Stimulated activated CD4-positive, alpha-beta T cell treated with anti-CD3 and anti-CD28 coated beads, Interleukin-1b, Interleukin-23, amount 100 ng/mL, for 1 hour (primary cell): ENCODE results near the gene SMYD1.

ENCODE experiments used
- DNase-seq, 2 donors: peaks; one replicate each; pipeline ENCODE4 v3.0.0-alpha.2; 2020; ENCODE audit warnings: low read depth in 2 of 2

Gene SMYD1

DNA sequence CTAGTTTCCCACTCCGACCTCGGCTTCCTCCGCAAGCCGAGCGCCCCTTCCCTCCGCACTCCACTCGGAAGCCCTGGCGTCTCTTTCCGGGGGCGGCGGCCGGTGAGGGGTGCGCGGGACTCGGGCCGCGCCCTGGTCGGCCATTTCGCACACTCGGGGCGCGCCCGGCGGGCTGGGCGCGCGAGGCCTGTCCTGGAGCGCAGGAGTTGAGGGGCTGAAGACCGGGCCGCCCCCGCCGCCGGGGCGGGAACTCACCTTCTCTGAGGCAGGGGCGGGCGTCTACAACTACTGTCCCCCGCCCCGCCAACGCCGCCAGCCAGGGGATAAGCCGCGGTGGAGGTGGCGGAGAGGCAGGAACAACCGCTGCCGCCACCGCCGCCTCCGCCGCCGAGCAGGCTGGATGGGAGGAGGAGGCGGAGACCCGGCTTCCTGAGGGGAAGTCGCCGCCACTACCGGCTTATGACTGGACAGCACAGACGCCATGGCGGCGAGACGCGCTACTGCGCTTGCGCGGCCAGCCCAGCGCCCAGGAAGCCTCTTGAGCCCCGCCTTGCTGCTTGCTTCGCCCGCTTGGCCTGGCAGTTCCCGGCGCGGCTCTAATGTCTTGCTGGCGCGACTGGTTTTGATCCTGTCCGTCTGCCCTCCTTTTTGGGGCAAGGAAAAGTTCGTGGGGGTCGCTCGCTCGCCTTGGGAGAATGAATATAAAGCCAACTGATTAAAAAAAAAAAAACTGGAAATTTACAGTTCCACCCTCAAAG, 12.1 kb upstream of the SMYD1 start, which contains the start of gene KRCC1:
Gene KRCC1 (minus strand): TSS at position 413 of the 758 bp plus-strand sequence. CDS start 27,220 bp downstream, outside the sequence.
- DNase-seq, result peak; percentile 76 to 90

DNA sequence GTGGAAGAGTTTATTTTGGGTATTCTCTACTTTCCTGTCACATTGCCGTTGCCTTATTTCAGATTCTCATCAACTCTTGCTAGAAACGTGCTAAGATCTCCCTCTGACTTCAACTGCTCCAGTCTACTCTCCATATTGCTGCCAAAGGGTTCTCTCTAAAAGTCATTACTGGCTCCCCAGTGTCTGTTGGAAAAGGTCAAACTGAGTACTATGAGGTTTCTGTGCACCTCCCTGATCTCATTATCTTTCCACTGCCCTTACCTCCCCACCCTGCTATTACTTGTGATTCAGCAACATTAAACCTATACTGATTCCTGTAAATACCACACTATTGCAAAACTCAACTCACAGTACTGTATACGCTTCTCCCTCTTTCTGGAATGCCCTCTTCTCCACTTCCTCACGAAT, 10.2 kb upstream of the SMYD1 start:
- DNase-seq, result no peak

DNA sequence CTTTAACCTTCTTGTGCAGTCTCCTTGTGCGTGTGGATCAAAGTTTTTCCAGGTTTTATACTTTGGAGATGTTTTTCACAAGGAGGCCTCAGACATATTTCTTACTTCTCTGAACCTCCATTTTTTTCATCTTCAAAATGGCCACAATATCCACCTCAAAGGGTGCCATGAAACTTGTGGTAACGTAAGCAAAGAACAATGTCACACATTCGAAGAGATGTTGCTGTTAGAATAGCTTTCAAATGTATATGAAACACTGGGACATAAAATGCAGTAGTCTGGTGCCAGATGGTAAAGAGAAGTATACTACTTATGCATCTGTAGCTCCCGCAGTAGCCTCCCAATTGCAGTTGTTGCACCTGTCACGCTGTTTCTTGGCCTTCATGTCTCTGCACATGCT, 9.4 kb upstream of the SMYD1 start:
- DNase-seq, result no peak

DNA sequence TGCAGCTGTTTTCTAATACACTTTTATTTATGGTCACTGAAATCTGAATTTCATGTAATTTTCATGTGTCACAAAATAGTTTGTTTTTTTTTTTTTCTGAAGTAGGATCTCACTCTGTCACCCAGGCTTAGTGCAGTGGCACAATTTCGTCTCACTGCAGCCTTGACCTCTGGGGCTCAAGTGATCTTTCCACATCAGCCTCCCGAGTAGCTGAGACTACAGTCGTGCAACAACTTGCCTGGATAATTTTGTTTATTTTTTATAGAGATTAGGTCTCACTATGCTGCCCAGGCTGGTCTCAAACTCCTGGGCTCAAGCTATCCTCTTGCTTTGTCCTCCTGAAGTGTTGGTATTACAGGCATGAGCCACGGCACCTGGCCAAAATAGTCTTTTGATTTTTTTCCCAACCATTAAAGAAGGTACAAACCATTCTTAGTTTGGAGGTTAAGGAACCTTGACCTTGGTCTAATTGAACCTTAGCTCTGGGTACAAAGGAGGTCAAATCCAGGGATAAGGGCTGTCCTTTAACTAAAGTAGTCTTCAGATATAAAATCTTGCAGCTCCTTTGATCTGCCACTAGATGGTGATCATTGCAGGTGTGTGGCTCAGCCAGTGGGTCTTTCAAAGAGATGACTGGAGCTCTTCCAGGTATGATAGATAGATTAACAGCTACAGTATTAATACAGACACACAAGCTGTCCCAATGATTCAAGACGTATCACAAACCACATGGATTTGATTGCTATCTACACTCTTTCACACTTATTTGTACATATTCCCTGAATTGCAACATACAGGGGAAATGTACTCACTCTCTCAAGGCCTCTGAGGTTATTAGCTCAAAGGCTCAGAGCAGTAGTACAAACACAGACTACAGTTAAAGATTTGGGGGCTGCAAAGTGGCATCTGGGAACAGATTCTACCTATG, 7.4 kb upstream of the SMYD1 start:
- DNase-seq, result no peak

DNA sequence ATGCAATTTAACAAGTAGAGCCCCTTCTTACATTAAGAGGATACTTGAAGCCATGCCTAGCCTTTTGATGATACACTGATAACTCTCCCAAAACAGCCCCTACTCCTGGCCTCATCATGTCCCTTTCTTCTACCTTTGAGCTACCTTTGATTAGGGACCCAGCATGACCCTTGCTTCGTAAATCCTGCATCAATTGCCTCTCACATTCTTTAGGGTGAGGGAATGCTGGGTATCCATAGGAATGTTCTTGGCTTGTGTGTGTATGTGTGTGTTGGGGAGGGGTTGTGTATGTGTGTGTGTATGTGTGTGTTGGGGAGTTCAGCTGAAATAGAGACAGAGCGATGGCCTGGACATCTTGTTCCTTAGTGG, 6.7 kb upstream of the SMYD1 start:
- no peak for DNase-seq

DNA sequence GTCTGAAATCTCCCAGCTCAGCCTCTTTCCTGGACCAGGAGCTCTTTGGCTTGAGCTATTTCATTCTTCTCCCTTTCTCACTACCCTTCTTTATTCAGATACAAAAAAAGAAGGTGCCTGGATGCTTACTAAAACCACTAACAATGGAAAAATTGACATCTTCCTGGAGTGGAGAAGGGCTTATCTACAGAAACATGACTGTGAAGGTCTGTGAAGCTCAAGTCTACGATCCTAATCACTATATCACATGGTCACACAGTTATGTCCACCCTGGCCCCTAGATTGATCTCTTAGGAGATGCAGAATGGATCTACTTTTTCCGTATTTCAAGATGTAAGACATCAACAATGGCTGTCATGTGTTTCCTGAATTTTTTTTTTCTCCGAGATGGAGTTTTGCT, 6.3 kb upstream of the SMYD1 start:
- DNase-seq, result no peak

DNA sequence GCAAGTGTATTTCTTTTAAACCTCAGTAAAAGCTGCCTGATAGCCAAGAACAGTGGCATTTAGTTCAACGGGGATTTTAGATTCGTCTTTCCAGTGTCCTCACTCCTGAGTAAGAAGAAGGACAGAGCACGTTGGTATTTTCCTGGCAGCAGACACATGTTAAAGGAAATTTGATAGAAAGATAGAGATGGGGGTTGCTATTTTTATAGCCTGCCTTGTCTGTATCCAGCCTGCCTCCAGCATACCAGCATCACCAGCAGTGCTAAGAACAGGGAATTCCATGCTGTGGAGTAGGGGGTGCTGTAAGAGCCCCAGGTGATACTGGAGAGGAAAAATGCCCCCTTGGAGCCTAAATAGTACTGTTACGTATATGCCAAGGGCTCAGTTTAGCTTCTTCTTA, 1.1 kb upstream of the SMYD1 start:
- DNase-seq, result no peak

DNA sequence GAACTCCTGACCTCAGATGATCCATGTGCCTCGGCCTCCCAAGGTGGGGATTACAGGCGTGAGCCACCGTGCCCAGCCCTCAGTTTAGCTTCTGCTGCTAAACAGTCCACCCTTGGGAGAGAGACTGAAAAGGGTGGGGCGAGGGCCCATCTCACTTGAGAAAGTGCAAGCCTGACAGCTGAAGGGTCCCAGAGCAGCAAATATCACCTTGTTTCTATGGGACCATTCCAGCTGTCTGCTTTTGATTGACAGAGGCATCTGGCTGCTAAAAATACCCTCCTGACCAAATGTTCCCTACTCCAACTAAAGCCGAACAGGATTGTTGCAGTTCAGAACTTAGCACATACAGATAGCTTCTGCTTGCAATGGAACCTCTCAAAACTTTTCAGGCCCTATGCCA, 436 bp upstream of the SMYD1 start:
- DNase-seq, result no peak

DNA sequence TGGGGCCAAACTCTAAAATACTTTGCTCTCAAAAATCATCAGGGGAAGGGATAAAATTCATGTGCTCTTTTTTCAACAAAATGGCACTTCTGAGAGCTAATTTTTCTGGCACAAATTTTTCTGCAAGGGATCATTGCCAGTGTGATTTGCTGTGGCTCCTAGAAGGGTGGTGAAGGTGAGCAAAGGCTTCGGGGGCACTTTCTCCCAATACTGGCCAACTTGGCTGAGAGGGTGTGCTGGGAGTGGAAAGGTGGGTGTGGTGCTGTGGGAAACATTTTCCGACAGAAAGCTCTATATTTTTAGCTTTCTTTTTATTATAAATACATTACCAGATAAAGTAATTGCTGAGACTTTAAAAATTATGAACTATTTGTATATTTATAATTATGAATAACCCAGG, 419 bp downstream of the SMYD1 start:
- DNase-seq, result no peak

DNA sequence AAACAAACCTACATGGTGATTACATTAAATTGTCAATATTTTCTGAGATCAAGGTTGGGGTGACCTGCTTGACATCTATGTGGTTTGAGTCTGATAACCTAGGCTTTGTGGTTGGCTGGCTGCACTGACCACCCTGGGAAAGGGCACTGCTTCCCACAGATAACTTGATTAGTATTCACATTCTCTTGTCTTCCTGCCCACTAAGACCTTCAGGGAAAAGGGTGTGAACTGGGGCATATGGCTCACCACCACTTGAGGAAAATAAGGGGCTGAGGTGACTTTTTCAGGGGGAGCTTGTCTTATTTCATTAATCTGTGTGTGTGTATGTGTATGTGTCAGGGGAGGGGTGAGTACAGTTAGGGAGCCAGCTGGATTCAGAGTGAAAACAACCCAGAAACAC, 1.5 kb downstream of the SMYD1 start:
- no peak for DNase-seq

DNA sequence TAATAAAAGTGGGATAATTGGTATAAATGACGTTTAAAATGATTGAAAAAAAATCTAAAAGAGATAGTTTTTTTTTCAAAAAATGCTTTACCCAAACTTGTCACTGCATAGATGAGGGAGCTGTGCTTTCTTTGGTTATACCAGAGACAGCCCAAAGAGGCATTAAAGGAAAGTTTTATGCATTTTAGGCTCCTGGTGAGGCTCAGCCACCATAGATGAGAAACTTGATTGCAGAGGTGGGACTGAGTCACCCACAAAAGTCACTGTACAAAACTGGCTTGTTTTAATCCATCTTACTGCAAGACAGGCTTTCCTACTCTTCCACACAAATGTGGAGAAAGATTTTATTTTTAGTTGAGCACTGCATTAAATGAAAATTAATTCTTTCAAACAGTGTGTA, 2.4 kb downstream of the SMYD1 start:
- DNase-seq, result no peak

DNA sequence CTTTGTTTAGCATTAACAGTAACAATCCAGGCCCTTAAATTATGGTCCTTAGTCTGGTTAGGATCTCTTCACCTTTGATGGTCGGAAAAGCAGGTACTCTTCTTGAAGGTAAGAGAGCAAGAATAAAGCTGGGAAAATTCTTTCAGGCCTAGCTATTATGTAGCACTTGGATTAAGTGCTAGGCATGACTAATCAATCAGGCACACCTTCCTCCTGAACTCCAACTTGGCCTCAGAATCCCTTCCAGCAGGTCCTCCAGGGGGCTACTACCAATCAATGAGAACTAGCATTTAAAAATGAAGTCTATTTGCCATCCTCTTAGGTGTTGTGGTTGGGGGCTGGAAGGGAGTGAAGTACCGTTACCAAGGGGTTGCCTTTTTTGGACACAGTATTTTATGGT, 3.7 kb downstream of the SMYD1 start:
- DNase-seq, result no peak

DNA sequence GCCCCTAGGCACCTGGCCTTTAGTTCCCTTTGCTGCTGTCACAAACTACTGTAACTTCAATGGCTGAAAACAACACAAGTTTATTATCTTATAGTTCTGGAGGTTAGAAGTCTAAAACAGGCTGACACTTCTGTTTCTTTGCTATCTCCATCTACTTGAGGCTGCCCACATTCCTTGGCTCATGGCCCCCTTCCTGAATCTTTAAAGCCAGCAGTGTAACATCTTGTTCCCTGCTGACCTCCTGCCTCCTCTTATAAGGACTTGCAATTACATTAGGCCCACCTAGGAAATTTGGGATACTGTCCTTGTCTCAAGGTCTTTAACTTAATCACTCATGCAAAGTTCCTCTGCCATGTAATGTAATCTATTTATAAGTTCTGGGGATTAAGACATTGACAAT, 6.5 kb downstream of the SMYD1 start:
- no peak for DNase-seq

DNA sequence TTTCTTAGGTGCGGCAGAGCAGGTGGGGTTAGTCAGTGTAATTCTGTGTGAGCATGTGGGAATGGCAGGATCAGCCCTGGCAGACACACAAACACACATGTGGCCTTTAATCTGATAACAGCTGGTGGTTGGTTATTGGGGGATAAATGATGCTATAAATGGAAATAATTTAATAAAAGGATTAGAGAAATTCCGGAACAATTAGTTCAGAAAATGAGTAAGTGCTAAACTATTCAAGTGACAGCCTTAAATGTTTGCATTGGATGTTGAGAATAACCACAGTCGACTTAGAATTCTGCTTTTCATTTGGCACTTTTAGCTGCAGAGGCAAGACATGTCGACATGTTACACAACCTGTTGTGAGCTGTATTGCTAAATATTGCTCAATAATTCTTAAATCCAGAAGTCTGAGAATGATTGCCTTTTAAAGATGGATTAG, 7.2 kb downstream of the SMYD1 start:
- DNase-seq, result no peak

DNA sequence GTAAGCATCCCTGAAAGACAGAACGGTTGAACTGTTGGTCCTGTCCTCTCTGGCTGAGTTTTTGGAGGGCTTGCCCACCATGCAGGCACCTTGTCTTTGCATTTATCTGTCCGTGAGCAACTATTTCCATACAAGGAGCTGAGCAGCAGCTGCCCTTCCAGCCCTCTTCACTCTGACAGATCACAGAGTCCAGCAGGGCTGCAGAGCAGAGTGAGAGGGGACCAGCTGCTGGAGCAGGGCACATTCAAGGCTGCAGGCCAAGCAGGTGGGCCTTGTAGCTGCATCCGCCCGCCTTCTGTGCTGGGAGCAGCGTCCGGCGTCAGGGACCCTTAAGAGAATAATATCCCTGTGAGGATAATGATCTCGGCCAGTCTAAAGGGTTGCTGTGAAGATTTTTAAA, 9.5 kb downstream of the SMYD1 start:
- DNase-seq, result no peak

DNA sequence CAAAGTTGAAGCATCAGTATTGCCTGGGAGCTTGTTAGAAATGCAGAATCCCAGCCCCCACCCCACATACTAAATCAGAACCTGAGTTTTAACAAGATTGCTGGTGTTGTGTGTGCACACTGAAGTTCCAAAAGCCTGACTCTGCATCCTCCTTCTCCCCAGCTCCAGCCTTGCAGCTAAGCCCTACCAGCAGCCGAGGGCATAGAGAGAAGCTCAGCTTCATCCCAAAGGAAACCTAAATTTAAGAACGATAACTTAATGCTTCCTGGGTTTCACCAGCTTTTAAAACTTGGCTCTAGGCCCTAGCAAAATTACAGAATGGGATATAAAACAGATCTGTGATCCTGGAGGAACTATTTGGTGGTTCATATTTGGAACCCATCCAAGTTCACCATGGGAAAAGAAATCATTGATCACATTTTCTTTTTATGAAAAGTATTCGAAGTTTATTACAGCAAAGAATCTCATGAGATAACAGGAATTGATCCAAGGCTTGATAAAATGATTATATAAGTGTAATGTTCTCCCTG, 11.1 kb downstream of the SMYD1 start:
- no peak for DNase-seq

DNA sequence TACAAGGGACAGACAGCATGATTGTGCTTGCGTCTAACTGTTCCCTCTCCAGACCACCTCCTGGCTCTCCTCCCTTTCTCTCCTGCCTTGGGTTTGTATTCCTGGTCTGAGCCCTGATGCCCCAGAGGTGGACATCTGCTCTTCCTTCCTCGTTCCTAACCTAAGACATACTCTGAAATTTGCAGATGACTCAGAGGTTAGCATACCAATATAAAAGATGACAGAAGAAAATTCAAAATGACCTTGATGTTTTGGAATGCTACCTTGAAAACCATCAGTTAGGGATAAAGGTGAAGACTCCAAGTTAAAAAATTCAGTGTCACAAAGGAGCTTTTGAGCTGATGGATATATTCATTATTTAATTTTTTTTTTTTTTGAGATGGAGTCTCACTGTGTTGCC, 12.9 kb downstream of the SMYD1 start:
- DNase-seq, result no peak

DNA sequence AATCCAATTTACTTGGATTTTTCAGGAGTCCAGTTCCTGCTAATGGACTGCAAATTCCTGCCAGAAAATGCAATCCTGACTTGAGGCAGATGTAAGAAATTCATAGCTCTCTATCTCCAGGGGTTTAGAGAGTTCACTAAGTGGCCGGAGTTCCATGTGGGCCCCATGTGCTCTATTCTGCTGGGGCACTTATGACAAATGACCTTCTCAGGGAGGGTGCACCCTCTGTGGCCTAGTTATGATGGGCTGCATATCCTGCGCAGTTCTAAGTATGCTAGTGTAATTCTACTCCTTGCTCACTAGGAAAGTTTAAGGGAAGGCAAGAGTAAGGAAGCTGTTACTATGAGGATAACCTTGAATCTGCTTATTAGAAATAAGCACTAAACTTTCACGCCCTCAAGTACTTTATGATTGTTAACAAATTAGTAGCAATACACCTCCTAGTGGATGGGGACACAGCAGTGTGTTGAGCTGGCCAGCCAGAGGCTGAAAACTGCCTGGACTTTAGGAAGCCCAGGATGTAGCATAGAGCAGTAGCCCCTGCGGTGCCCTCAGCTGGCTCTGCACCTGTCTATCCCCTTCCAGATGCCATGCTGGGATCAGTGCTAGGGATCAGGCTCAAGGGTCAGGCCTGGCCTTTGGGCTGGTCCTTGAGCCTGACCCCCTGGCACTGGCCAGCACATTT, 14.4 kb downstream of the SMYD1 start:
- no peak for DNase-seq

DNA sequence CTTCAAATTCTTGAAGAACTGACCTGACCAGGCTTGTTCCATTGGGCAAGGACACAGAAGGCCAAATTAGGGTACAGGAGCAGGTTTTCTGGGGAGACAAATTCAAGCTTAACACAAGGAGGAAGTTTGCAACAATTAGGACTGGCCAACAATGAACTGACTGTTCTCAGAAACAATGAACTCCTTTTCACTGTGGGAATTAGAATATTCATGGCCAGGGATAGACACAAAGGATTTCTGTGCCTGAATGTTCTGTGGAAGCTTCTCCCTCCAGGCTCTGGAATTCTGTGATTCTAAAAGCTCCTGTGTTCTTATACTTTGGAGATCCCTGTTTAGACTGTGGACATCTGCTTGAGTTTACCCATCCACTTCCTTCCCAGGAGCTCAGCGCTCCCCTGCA, 15.2 kb downstream of the SMYD1 start:
- DNase-seq, result no peak

DNA sequence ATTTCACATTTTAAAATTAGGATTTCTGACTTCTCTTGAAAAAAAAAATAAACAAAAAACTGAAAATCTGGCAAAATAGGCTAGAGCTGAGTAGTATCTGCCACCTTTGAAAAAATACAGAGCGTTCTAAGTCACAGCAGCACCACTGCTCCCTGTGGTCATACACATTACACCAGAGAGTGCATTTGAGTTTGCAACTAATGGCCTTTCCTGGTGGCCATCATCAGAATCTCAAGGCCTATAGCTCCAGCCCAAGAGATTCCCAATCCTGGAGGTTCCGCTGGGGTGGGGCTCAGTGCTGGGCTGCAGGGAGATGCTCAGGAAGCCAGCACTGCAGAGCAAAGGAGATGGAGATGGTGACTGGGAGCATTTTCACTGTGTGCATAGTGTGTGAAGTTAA, 17.5 kb downstream of the SMYD1 start:
- DNase-seq, result no peak

DNA sequence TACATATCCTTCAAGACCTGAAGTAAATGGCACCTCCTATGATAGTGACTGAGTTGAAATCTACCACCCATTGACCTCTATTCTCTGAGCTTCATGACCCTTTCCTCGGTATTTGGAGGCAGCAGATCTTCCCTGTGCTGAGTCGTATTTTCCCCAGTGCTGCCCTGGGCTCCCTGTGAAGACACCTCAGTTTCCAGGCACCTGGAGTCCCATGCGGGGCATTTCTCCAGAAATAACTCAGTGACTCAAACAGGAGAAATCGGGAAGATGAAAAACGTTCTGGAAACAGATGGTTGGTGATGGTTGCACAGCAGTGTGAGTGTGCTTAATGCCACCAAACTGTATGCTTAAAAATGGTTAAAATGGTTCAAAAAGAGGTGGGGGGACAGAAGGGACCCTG, 18.0 kb downstream of the SMYD1 start:
- no peak for DNase-seq

DNA sequence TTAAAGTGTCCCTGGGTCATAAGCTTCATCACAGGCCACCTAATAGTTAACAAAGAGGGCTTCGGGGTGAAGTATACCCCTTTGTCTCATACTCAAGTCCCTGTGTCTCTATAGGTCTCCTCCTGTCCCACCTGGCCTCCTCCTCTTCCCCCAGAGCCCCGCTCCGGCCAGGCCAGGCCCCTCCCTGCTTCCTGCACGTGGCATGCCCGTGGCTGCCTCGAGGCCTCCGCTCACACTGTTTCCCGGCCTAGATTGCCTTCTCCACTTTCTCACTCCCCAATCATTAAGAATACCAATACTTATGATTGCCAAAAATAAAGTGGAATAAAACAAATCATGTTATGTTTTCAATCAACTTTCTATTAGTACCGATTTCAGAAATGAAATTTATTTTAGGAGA, 18.8 kb downstream of the SMYD1 start:
- DNase-seq, result no peak
